NOMO-1 treated with DMSO at 0.1 percent for 48 hours (cell line): ENCODE results near the gene WFIKKN1.

ENCODE experiments used
- DNase-seq: peaks from one replicate; lab custom pipeline; 2025; ENCODE audit not compliant: unreplicated experiment; lab: John Stamatoyannopoulos, UW

WFIKKN1 gene

GRCh38 chr16:671353-672131, 40.8 kb downstream of the WFIKKN1 start:
- no peak for DNase-seq

GRCh38 chr16:672371-672770, 41.6 kb downstream of the WFIKKN1 start:
- DNase-seq = no peak

GRCh38 chr16:672851-673250, 42.1 kb downstream of the WFIKKN1 start:
- DNase-seq = no peak

DNA sequence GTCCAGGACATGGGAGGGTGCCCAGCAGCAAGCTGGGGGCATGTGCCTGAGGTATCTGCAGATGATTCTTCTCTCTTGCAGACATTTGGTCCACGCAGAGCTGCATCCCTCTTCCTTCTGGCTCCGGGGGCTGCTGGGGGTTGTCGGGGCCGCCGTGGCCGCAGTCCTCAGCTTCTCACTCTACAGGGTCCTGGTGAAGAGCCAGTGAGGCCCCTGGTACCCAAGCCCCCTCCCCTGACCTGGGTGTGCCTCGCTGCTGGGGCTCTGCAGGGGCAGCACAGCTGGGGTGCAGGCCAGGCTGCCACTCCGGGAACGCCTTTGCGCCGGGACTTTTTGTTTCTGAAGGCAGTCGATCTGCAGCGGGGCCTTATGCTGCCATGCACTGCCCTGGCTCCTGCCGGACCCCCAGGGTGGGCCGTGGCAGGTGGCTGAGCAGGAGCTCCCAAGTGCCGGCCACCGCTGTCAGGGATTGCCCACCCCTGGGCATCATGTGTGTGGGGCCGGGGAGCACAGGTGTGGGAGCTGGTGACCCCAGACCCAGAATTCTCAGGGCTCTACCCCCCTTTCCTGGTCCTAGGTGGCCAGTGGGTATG, 42.7 kb downstream of the WFIKKN1 start:
- DNase-seq = no peak

GRCh38 chr16:674214-674881, 43.6 kb downstream of the WFIKKN1 start:
- no peak for DNase-seq

GRCh38 chr16:674968-675883, 44.4 kb downstream of the WFIKKN1 start, which contains the start of gene RHBDL1:
Gene RHBDL1, plus strand, starts transcription at chr16:675671. Its CDS starts 120 bp downstream, at chr16:675791.
- DNase-seq = no peak

DNA sequence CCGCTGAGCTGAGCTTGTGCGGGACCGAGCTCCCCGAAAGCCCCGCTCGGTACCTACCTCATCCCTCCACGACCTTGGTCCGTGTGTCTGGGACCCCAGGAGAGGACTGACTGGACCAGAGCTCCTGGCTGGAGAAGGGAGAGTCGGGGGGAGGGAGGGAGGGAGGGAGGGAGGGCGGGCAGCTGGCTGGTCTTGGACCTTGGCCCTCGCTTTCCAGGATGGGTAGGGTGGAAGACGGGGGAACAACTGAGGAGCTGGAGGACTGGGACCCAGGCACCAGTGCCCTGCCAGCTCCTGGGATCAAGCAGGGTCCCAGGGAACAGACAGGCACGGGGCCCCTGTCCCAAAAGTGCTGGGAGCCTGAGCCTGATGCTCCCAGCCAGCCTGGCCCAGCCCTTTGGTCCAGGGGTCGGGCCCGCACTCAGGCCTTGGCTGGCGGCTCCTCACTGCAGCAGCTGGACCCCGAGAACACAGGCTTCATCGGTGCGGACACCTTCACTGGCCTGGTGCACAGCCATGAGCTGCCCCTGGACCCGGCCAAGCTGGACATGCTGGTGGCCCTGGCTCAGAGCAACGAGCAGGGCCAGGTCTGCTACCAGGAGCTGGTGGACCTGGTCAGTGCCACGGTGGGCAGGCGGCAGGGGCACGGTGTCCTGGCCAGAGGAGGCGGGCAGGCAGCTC, 45.2 kb downstream of the WFIKKN1 start:
- DNase-seq = no peak

DNA sequence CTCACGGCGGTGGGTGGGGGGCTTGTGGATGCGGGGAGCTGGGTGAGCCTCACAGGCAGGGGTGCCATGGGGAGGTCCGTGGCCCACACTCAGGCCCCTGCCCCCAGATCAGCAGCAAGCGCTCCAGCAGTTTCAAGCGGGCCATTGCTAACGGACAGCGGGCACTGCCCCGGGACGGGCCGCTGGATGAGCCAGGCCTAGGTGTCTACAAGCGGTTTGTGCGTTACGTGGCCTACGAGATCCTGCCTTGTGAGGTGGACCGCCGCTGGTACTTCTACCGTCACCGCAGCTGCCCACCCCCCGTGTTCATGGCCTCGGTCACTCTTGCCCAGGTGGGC, 45.7 kb downstream of the WFIKKN1 start:
- no peak for DNase-seq

GRCh38 chr16:676913-677312, 46.1 kb downstream of the WFIKKN1 start:
- no peak for DNase-seq

GRCh38 chr16:677316-678190, 46.8 kb downstream of the WFIKKN1 start:
- no peak for DNase-seq

- no peak for DNase-seq
These were observed 47.5 kb downstream of the WFIKKN1 start for GRCh38 chr16:678209-678857.

GRCh38 chr16:678858-679813, 48.4 kb downstream of the WFIKKN1 start:
- peak; percentile 49 for DNase-seq

GRCh38 chr16:679814-680624, 49.2 kb downstream of the WFIKKN1 start, which contains the start of gene STUB1:
Gene STUB1, plus strand, starts transcription at chr16:680410. Its CDS starts 116 bp downstream, at chr16:680526.
- peak; percentile 66 for DNase-seq

DNA sequence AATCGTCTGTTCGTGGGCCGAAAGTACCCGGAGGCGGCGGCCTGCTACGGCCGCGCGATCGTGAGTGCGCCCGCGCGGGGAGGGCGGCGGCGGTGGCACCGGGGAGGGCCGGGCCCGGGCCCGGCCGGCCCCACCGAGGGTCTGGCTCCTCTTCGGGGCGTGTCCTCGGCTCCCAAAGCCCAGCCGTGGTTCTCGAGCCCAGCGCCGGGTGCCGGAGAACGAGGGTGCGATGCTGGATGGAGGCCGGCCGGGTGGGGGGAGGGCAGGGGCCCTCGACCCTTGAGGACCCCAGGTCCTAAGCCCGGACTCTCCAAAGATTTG, 49.8 kb downstream of the WFIKKN1 start:
- DNase-seq = no peak

GRCh38 chr16:680967-681745, 50.4 kb downstream of the WFIKKN1 start:
- peak; percentile 34 for DNase-seq

GRCh38 chr16:681746-682427, 51.1 kb downstream of the WFIKKN1 start:
- DNase-seq = no peak
